ENCODE measurements around the gene PRPSAP1.
A peak's percentile ranks its signal among the peaks of the same experiment; 100 is the strongest.
"Not testable (repeated sequence)": the region's sequence is repeated elsewhere in the genome, so short reads cannot be mapped to it uniquely, and the experiment has no call there.

The PRPSAP1 gene

DNA sequence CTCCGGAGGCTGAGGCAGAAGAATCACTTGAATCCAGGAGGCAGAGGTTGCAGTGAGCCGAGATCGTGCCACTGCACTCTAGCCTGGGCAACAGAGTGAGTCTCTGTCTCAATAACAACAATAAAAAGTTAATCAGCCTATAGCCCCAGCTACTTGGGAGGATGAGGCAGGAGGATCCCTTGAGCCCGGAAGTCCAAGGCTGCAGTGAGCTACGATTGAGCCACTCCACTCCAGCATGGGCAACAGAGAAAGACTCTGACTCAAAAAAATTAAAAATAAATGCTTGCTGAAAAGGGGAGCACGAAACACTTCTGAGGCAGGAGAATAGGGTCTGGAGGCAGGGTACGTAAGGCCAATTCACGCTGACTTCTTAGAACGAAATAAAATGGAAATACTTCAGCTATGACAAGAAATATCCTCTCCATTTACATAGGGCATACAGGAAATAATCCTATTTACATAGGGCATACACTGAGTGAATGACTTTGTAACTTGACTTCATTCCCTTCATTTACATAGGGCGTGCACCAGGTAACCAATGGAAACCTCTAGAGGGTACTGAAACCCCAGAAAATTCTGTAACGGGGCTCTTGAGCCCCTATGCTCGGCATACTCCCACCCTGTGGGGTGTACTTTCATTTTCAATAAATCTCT, 3.2 kb upstream of the PRPSAP1 start:
- H3K4me3 ChIP-seq (ENCODE audit: low read depth, low read length) = no peak overlapping the region; the same call in 1 of the 2 replicates
- no peak overlapping the region for H3K27ac ChIP-seq (ENCODE audit: low read depth, low read length)
- no peaks in the 10 kb centered on the region for H3K36me3 ChIP-seq (ENCODE audit: insufficient read depth, low read length)
- H3K4me1 ChIP-seq (ENCODE audit: control insufficient read depth, insufficient read depth, low read length, unreplicated experiment) = peaks cover 7% of the 10 kb centered on the region
- peak overlapping the region; percentile 33 for H2AFZ ChIP-seq (ENCODE audit: low read length, unreplicated experiment)
- H3K79me2 ChIP-seq (ENCODE audit: control insufficient read depth, insufficient read depth, low read length, unreplicated experiment) = peaks cover 11% of the 10 kb centered on the region
- H3K27me3 ChIP-seq (ENCODE audit: insufficient read depth, low read length) = no peaks in the 10 kb centered on the region

- Histone ChIP-seq H3K27me3 (ENCODE audit: insufficient read depth, low read length) (no peaks in the 10 kb centered on the region), H3K36me3 (ENCODE audit: insufficient read depth, low read length) (no peaks in the 10 kb centered on the region), H3K4me3 (ENCODE audit: low read depth, low read length) (peak overlapping the region; percentile 9; the same call in 1 of the 2 replicates), H3K79me2 (ENCODE audit: control insufficient read depth, insufficient read depth, low read length, unreplicated experiment) (peaks cover 27% of the 10 kb centered on the region), H3K4me1 (ENCODE audit: control insufficient read depth, insufficient read depth, low read length, unreplicated experiment) (peaks cover 9% of the 10 kb centered on the region), H3K27ac (ENCODE audit: low read depth, low read length) (no peak overlapping the region), H2AFZ (ENCODE audit: low read length, unreplicated experiment) (no peak overlapping the region)
Observed at GRCh38 chr17:76354747-76355310, 1.1 kb upstream of the PRPSAP1 start.

GRCh38 chr17:76354317-76354729, 607 bp upstream of the PRPSAP1 start:
- peaks cover 27% of the 10 kb centered on the region for H3K79me2 ChIP-seq (ENCODE audit: control insufficient read depth, insufficient read depth, low read length, unreplicated experiment)
- H3K4me1 ChIP-seq (ENCODE audit: control insufficient read depth, insufficient read depth, low read length, unreplicated experiment) = peaks cover 9% of the 10 kb centered on the region
- peak overlapping the region; percentile 84 for H3K4me3 ChIP-seq (ENCODE audit: low read depth, low read length)
- no peaks in the 10 kb centered on the region for H3K27me3 ChIP-seq (ENCODE audit: insufficient read depth, low read length)
- H3K27ac ChIP-seq (ENCODE audit: low read depth, low read length) = peak overlapping the region; percentile 87
- H3K36me3 ChIP-seq (ENCODE audit: insufficient read depth, low read length) = no peaks in the 10 kb centered on the region
- H2AFZ ChIP-seq (ENCODE audit: low read length, unreplicated experiment) = peak overlapping the region; percentile 83

DNA sequence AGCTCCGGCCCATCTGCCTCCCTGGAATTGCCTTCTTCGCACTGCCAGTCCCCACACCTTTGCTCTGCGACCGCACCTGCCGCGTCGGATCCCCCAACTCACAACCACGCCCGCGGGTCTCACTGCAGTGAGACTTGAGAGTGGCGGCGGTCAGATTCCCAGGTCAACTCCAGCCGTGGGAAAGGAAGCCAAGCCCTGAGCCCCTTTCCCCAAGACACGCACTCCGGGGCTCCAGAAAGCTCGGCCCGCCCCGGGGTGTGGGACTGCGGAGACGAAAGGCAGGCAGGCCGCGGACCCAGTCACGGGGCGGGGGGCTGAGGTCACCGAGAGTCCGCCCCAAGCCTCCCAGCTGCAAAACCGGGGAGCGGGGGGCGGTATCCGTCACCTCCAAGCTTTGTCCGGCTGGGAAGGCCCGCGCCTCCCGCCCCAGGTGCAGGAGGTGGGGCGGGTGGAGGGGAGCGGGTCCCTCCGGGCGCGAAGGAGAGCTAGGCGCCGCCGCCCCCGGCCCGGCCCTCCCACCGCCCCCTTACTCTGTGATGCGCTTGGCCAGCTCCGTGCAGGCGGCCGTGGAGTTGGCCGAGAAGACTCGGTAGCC, 615 bp downstream of the PRPSAP1 start:
- H3K27ac ChIP-seq (ENCODE audit: low read depth, low read length) = peak overlapping the region; percentile 87
- peaks cover 27% of the 10 kb centered on the region for H3K79me2 ChIP-seq (ENCODE audit: control insufficient read depth, insufficient read depth, low read length, unreplicated experiment)
- peak overlapping the region; percentile 84 for H3K4me3 ChIP-seq (ENCODE audit: low read depth, low read length)
- H3K4me1 ChIP-seq (ENCODE audit: control insufficient read depth, insufficient read depth, low read length, unreplicated experiment) = peaks cover 9% of the 10 kb centered on the region
- H3K36me3 ChIP-seq (ENCODE audit: insufficient read depth, low read length) = no peaks in the 10 kb centered on the region
- H2AFZ ChIP-seq (ENCODE audit: low read length, unreplicated experiment) = peak overlapping the region; percentile 63
- H3K27me3 ChIP-seq (ENCODE audit: insufficient read depth, low read length) = no peaks in the 10 kb centered on the region

DNA sequence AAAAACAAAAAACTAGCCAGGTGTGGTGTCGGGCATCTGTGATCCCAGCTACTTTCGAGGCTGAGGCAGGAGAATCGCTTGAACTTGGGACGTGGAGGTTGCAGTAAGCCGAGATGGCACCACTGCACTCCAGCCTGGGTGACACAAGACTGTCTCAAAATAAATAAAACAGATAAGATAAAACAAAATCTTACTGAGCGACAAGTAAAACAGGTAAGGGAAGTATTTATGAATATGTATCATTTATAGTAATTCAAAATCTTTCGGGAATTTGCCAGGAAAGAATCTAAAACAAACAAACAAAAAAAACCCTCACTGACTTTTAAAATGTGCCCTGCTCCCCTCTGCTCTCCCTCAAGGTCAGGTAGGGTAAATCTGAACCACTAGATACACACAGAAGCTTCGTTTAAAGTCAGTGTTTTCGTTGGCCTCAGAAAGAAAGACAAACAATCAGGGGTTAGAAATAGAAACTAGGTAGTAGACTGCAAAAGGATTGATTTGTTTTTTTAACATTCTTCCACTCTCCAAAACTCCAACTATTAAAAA, 2.1 kb downstream of the PRPSAP1 start:
- peak overlapping the region; percentile 65 for H3K4me3 ChIP-seq (ENCODE audit: low read depth, low read length)
- H3K4me1 ChIP-seq (ENCODE audit: control insufficient read depth, insufficient read depth, low read length, unreplicated experiment) = peaks cover 9% of the 10 kb centered on the region
- peak overlapping the region; percentile 48; the same call in 1 of the 2 replicates for H3K27ac ChIP-seq (ENCODE audit: low read depth, low read length)
- H3K27me3 ChIP-seq (ENCODE audit: insufficient read depth, low read length) = no peaks in the 10 kb centered on the region
- no peak overlapping the region for H2AFZ ChIP-seq (ENCODE audit: low read length, unreplicated experiment)
- no peaks in the 10 kb centered on the region for H3K36me3 ChIP-seq (ENCODE audit: insufficient read depth, low read length)
- peaks cover 27% of the 10 kb centered on the region for H3K79me2 ChIP-seq (ENCODE audit: control insufficient read depth, insufficient read depth, low read length, unreplicated experiment)

- H3K36me3 ChIP-seq (ENCODE audit: insufficient read depth, low read length) = no peaks in the 10 kb centered on the region
- H3K79me2 ChIP-seq (ENCODE audit: control insufficient read depth, insufficient read depth, low read length, unreplicated experiment) = peaks cover 27% of the 10 kb centered on the region
- no peak overlapping the region for H3K4me3 ChIP-seq (ENCODE audit: low read depth, low read length)
- H2AFZ ChIP-seq (ENCODE audit: low read length, unreplicated experiment) = no peak overlapping the region
- H3K27ac ChIP-seq (ENCODE audit: low read depth, low read length) = no peak overlapping the region
- no peaks in the 10 kb centered on the region for H3K27me3 ChIP-seq (ENCODE audit: insufficient read depth, low read length)
- peaks cover 9% of the 10 kb centered on the region for H3K4me1 ChIP-seq (ENCODE audit: control insufficient read depth, insufficient read depth, low read length, unreplicated experiment)
Observed at GRCh38 chr17:76350463-76350862, 3.3 kb downstream of the PRPSAP1 start.

GRCh38 chr17:76346936-76347335, 6.8 kb downstream of the PRPSAP1 start:
- not testable (repeated sequence) for H3K36me3 ChIP-seq (ENCODE audit: insufficient read depth, low read length)

GRCh38 chr17:76345377-76345974, 8.2 kb downstream of the PRPSAP1 start:
- Histone ChIP-seq H3K79me2 (ENCODE audit: control insufficient read depth, insufficient read depth, low read length, unreplicated experiment) (peaks cover 3% of the 10 kb centered on the region), H2AFZ (ENCODE audit: low read length, unreplicated experiment) (no peak overlapping the region), H3K27ac (ENCODE audit: low read depth, low read length) (no peak overlapping the region), H3K36me3 (ENCODE audit: insufficient read depth, low read length) (peaks cover 7% of the 10 kb centered on the region; the same call in 1 of the 2 replicates), H3K4me1 (ENCODE audit: control insufficient read depth, insufficient read depth, low read length, unreplicated experiment) (no peaks in the 10 kb centered on the region), H3K4me3 (ENCODE audit: low read depth, low read length) (no peak overlapping the region), H3K27me3 (ENCODE audit: insufficient read depth, low read length) (no peaks in the 10 kb centered on the region)

More at GRCh38 chr17:76346936-76347335, 6.8 kb downstream of the PRPSAP1 start:
- not testable (repeated sequence) for H2AFZ ChIP-seq (ENCODE audit: low read length, unreplicated experiment); H3K4me3 ChIP-seq (ENCODE audit: low read depth, low read length); H3K27ac ChIP-seq (ENCODE audit: low read depth, low read length); H3K27me3 ChIP-seq (ENCODE audit: insufficient read depth, low read length); H3K4me1 ChIP-seq (ENCODE audit: control insufficient read depth, insufficient read depth, low read length, unreplicated experiment)
- H3K79me2 ChIP-seq (ENCODE audit: control insufficient read depth, insufficient read depth, low read length, unreplicated experiment) = peaks cover 17% of the 10 kb centered on the region

GRCh38 chr17:76343106-76343505, 10.6 kb downstream of the PRPSAP1 start:
- H2AFZ ChIP-seq (ENCODE audit: low read length, unreplicated experiment) = no peak overlapping the region
- H3K27me3 ChIP-seq (ENCODE audit: insufficient read depth, low read length) = no peaks in the 10 kb centered on the region
- peaks cover 7% of the 10 kb centered on the region; the same call in 1 of the 2 replicates for H3K36me3 ChIP-seq (ENCODE audit: insufficient read depth, low read length)
- H3K4me1 ChIP-seq (ENCODE audit: control insufficient read depth, insufficient read depth, low read length, unreplicated experiment) = no peaks in the 10 kb centered on the region
- no peak overlapping the region for H3K27ac ChIP-seq (ENCODE audit: low read depth, low read length)
- no peaks in the 10 kb centered on the region for H3K79me2 ChIP-seq (ENCODE audit: control insufficient read depth, insufficient read depth, low read length, unreplicated experiment)
- no peak overlapping the region for H3K4me3 ChIP-seq (ENCODE audit: low read depth, low read length)

DNA sequence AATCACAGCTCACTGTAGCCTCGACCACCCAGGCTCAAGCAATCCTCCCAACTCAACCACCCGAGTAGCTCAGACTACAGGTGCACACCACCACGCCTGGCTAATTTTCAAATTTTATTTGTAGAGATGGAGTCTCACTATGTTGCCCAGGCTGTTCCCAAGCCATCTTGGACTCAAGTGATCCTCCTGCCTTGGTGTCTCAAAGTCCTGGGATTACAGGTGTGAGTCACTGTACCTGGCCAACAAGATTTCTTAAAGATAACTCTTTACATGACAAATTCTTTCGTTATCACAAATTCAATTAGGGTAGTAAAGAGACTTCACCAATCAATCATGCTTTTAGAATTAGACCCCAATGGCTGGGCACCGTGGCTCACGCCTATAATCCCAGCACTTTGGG, 12.4 kb downstream of the PRPSAP1 start:
- H3K27me3 ChIP-seq (ENCODE audit: insufficient read depth, low read length) = no peaks in the 10 kb centered on the region
- no peak overlapping the region for H2AFZ ChIP-seq (ENCODE audit: low read length, unreplicated experiment)
- H3K4me3 ChIP-seq (ENCODE audit: low read depth, low read length) = no peak overlapping the region
- H3K79me2 ChIP-seq (ENCODE audit: control insufficient read depth, insufficient read depth, low read length, unreplicated experiment) = peaks cover 3% of the 10 kb centered on the region
- H3K36me3 ChIP-seq (ENCODE audit: insufficient read depth, low read length) = peaks cover 7% of the 10 kb centered on the region; the same call in 1 of the 2 replicates
- H3K4me1 ChIP-seq (ENCODE audit: control insufficient read depth, insufficient read depth, low read length, unreplicated experiment) = no peaks in the 10 kb centered on the region
- H3K27ac ChIP-seq (ENCODE audit: low read depth, low read length) = no peak overlapping the region
